ENCODE measurements around the gene PRKCA. TPM values are rescaled to one million over a fixed set of nuclear protein-coding genes. Genes with fewer than 3 reads are reported as not detected.

The PRKCA gene
- total and polyA plus RNA-seq, 9 of the 15 experiments (the other 6 are each of a cell fraction or from before 2014, with no cell fraction given) = 3.2 to 33.0 (median 17.8) TPM

DNA sequence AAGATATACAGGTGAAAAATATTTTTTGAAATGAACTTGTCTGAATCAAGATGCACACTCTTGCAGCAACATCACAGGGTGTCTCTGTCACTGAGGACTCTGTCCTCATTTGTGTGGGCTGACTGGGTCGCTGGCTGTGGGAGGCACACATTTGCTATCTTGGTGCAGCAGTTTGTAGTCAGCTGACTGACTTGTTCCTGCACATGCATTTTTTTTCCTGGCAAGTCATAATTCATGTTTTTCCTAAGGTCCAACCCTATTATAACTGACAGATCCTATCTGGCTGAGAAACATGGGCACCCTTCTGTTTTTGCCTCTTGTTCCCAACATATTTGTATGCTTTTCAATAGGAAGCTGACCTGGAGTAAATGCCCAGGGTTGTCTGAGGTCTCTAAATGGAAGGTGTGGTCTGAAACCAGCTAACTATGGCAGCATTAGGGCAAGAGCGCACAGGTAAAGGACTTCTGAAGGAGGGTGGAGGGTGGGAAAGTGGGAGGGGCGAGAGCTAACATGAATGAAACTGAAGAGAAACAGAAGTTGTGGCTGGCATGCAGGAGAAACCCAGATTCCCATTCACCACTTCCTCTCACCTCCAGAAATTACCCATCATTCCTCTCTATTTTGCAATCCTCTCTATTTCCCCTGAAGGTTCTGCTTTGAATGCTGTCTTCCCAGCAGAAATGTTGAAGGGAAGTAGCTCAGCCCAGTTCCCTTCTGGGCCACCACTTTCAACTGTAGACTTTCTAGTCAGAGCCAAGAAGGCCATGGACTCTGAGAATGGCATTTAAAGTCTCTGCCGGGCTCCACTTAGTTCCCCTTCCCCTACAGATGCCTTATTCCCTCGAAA lies 166.1 kb downstream of the PRKCA start (continued):
- TF ChIP-seq NFIC (IDR thresholded peaks at IDR 0.05) (peak; percentile 57; the same call in 1 of the 2 replicates), MBD2 (IDR thresholded peaks at IDR 0.05; ENCODE audit: borderline replicate concordance, low read depth) (no peak; the same call in 1 of the 2 replicates), FOXK2 (conservative IDR thresholded peaks at IDR 0.05 in 1 of 2, IDR thresholded peaks at IDR 0.05 in 1 of 2; ENCODE audit: low read depth in 2 of 2) (peak; percentile 35 to 39; a peak in 1 of 4 replicates), MAFF (IDR thresholded peaks at IDR 0.05; ENCODE audit: low read length) (no peak), ZSCAN29 (IDR thresholded peaks at IDR 0.05) (no peak), NR1H2 (CRISPR knock-in tag; IDR thresholded peaks at IDR 0.05) (no peak), COPS2 (conservative IDR thresholded peaks at IDR 0.05) (no peak), SMARCE1 (IDR thresholded peaks at IDR 0.05) (peak; percentile 74), STAG1 (CRISPR knock-in tag; IDR thresholded peaks at IDR 0.05; ENCODE audit: borderline replicate concordance) (no peak)
- TF ChIP-seq, protein P1, sequence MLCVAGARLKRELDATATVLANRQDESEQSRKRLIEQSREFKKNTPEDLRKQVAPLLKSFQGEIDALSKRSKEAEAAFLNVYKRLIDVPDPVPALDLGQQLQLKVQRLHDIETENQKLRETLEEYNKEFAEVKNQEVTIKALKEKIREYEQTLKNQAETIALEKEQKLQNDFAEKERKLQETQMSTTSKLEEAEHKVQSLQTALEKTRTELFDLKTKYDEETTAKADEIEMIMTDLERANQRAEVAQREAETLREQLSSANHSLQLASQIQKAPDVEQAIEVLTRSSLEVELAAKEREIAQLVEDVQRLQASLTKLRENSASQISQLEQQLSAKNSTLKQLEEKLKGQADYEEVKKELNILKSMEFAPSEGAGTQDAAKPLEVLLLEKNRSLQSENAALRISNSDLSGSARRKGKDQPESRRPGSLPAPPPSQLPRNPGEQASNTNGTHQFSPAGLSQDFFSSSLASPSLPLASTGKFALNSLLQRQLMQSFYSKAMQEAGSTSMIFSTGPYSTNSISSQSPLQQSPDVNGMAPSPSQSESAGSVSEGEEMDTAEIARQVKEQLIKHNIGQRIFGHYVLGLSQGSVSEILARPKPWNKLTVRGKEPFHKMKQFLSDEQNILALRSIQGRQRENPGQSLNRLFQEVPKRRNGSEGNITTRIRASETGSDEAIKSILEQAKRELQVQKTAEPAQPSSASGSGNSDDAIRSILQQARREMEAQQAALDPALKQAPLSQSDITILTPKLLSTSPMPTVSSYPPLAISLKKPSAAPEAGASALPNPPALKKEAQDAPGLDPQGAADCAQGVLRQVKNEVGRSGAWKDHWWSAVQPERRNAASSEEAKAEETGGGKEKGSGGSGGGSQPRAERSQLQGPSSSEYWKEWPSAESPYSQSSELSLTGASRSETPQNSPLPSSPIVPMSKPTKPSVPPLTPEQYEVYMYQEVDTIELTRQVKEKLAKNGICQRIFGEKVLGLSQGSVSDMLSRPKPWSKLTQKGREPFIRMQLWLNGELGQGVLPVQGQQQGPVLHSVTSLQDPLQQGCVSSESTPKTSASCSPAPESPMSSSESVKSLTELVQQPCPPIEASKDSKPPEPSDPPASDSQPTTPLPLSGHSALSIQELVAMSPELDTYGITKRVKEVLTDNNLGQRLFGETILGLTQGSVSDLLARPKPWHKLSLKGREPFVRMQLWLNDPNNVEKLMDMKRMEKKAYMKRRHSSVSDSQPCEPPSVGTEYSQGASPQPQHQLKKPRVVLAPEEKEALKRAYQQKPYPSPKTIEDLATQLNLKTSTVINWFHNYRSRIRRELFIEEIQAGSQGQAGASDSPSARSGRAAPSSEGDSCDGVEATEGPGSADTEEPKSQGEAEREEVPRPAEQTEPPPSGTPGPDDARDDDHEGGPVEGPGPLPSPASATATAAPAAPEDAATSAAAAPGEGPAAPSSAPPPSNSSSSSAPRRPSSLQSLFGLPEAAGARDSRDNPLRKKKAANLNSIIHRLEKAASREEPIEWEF (CRISPR knock-in tag; IDR thresholded peaks at IDR 0.05) = peak; percentile 72; the same call in 1 of the 2 replicates
- TF ChIP-seq, protein P2, sequence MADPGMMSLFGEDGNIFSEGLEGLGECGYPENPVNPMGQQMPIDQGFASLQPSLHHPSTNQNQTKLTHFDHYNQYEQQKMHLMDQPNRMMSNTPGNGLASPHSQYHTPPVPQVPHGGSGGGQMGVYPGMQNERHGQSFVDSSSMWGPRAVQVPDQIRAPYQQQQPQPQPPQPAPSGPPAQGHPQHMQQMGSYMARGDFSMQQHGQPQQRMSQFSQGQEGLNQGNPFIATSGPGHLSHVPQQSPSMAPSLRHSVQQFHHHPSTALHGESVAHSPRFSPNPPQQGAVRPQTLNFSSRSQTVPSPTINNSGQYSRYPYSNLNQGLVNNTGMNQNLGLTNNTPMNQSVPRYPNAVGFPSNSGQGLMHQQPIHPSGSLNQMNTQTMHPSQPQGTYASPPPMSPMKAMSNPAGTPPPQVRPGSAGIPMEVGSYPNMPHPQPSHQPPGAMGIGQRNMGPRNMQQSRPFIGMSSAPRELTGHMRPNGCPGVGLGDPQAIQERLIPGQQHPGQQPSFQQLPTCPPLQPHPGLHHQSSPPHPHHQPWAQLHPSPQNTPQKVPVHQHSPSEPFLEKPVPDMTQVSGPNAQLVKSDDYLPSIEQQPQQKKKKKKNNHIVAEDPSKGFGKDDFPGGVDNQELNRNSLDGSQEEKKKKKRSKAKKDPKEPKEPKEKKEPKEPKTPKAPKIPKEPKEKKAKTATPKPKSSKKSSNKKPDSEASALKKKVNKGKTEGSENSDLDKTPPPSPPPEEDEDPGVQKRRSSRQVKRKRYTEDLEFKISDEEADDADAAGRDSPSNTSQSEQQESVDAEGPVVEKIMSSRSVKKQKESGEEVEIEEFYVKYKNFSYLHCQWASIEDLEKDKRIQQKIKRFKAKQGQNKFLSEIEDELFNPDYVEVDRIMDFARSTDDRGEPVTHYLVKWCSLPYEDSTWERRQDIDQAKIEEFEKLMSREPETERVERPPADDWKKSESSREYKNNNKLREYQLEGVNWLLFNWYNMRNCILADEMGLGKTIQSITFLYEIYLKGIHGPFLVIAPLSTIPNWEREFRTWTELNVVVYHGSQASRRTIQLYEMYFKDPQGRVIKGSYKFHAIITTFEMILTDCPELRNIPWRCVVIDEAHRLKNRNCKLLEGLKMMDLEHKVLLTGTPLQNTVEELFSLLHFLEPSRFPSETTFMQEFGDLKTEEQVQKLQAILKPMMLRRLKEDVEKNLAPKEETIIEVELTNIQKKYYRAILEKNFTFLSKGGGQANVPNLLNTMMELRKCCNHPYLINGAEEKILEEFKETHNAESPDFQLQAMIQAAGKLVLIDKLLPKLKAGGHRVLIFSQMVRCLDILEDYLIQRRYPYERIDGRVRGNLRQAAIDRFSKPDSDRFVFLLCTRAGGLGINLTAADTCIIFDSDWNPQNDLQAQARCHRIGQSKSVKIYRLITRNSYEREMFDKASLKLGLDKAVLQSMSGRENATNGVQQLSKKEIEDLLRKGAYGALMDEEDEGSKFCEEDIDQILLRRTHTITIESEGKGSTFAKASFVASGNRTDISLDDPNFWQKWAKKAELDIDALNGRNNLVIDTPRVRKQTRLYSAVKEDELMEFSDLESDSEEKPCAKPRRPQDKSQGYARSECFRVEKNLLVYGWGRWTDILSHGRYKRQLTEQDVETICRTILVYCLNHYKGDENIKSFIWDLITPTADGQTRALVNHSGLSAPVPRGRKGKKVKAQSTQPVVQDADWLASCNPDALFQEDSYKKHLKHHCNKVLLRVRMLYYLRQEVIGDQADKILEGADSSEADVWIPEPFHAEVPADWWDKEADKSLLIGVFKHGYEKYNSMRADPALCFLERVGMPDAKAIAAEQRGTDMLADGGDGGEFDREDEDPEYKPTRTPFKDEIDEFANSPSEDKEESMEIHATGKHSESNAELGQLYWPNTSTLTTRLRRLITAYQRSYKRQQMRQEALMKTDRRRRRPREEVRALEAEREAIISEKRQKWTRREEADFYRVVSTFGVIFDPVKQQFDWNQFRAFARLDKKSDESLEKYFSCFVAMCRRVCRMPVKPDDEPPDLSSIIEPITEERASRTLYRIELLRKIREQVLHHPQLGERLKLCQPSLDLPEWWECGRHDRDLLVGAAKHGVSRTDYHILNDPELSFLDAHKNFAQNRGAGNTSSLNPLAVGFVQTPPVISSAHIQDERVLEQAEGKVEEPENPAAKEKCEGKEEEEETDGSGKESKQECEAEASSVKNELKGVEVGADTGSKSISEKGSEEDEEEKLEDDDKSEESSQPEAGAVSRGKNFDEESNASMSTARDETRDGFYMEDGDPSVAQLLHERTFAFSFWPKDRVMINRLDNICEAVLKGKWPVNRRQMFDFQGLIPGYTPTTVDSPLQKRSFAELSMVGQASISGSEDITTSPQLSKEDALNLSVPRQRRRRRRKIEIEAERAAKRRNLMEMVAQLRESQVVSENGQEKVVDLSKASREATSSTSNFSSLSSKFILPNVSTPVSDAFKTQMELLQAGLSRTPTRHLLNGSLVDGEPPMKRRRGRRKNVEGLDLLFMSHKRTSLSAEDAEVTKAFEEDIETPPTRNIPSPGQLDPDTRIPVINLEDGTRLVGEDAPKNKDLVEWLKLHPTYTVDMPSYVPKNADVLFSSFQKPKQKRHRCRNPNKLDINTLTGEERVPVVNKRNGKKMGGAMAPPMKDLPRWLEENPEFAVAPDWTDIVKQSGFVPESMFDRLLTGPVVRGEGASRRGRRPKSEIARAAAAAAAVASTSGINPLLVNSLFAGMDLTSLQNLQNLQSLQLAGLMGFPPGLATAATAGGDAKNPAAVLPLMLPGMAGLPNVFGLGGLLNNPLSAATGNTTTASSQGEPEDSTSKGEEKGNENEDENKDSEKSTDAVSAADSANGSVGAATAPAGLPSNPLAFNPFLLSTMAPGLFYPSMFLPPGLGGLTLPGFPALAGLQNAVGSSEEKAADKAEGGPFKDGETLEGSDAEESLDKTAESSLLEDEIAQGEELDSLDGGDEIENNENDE (IDR thresholded peaks at IDR 0.05; ENCODE audit: low read depth, low read length) = no peak

All from K562 (cell line).